Erythroblast (primary cell): ENCODE data around the gene SLC1A2.

Experiments
- GATA1 ChIP-seq: IDR thresholded peaks from 2 replicates; pipeline ENCODE4 v1.6.1; 2011; ENCODE audit warnings: low read depth, mild to moderate bottlenecking, control low read depth, low read length, moderate library complexity
- POLR2A ChIP-seq: IDR thresholded peaks from 2 replicates; pipeline ENCODE4 v1.6.1; 2011; ENCODE audit warnings: mild to moderate bottlenecking, low read length

- no peak for TF ChIP-seq POLR2A
- no peak for TF ChIP-seq GATA1
Measured at GRCh38 chr11:35458846-35459245, 39.5 kb upstream of the SLC1A2 start.
